Activated CD4-positive, CD25-positive, alpha-beta regulatory T cell treated with anti-CD3 and anti-CD28 coated beads, Interleukin-2, amount 50 U/mL, for 24 hours (primary cell): ENCODE measurements around the gene LGALS13.
"Not testable (repeated sequence)": the region's sequence is repeated elsewhere in the genome, so short reads cannot be mapped to it uniquely, and the experiment has no call there.

ENCODE experiments used
- ATAC-seq, 2 donors: fragments of 150-1000 bp; cut with Tn5 transposase; one replicate each; pipeline ENCODE4 v1.10.0; 2021; ENCODE audit warnings: mild to moderate bottlenecking in 1 of 2, moderate library complexity in 1 of 2

LGALS13 gene

DNA sequence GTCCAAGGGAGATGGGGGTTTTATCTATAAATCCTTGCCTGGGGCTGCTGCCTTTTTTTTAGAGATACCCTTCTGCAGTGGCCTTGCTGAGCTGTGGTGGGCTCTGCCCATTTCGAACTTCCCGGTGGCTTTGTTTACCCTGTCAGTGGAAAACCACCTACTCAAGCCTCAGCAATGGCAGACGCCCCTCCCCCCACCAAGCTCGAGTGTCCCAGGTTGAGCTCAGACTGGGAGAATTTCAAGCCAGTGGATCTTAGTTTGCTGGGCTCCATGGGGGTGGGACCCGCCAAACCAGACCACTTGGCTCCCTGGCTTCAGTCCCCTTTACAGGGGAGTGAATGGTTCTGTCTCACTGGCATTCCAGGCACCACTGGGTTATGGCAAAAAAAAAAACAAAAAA, 21.6 kb downstream of the LGALS13 start:
- ATAC-seq, result no peak

- ATAC-seq, result not testable (repeated sequence)
Observed at GRCh38 chr19:39627631-39628030, 25.3 kb downstream of the LGALS13 start.

DNA sequence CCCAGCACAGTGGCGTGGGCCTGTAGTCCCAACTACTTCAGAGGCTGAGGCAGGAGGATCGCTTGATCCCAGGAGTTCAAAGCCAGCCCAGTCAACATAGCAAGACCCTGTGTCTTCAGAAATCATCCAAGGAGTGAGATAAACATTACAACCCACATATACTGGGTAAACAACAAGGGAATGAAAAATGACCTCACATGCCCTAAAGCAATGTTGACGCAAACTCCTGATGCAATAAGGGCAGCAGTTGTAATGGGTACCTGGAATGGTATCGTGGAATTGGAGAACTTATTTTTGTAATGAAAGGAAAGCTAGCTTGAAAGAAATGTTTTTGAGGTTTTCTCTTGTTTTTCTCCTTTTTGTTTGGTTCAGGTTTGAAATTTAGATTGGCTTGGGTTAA, 28.9 kb downstream of the LGALS13 start:
- ATAC-seq, result no peak

DNA sequence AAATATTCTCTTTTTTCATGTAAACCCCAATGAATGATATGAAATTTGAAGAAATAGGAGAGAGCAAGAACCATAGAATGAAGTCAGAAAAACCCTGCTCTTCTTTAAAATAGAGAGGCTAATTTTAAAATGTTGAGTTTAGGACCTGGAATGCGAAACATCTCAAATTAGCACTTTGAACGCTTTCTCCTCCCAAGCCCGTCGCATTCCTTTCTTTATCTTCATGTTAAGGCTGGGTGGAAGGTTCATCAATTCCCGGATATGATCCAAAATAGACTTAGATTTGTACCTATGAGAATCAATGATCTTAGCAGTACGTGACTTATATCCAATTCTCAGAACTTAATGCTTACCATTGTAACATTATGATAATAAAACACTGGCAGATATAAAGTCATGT, 29.3 kb downstream of the LGALS13 start:
- no peak for ATAC-seq

GRCh38 chr19:39637891-39638290, 35.6 kb downstream of the LGALS13 start:
- no peak for ATAC-seq

DNA sequence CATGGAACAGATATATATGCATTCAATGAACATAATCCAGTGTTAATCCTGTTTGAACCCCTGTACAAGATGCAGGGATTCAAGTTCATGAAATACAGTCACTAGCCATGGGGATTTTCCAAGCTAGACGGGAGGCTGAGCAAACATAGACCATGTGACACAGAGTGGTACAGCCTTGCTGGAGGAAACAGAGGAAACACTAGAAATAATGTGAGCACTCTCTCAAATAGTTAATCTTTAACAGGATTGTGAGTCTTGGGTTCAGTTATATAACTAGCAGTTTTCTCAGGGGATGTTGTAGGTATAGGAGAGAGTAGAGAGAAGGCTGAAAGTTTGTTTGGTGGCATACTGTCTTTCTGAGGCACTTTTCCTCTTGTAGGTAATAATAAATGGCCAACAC, 39.4 kb downstream of the LGALS13 start:
- ATAC-seq, result no peak

DNA sequence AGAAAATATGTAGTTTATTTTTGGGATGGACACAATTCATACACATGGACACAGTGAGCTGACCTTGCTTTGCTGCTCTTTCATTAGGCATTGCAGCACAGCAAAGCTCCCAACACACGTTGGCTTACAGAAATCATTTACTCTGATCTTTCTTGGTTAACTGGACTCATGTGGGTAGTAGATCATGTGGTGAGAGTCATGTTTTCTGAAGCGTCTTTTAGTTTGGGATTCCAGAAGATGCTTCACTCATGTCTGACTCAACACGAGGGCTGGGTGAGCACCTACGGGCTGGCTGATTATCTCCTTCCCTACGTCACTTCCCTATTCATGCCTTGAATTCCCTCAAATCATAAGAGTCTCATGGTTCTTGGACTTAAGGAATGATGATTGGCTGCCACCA, 41.3 kb downstream of the LGALS13 start:
- ATAC-seq, result no peak

DNA sequence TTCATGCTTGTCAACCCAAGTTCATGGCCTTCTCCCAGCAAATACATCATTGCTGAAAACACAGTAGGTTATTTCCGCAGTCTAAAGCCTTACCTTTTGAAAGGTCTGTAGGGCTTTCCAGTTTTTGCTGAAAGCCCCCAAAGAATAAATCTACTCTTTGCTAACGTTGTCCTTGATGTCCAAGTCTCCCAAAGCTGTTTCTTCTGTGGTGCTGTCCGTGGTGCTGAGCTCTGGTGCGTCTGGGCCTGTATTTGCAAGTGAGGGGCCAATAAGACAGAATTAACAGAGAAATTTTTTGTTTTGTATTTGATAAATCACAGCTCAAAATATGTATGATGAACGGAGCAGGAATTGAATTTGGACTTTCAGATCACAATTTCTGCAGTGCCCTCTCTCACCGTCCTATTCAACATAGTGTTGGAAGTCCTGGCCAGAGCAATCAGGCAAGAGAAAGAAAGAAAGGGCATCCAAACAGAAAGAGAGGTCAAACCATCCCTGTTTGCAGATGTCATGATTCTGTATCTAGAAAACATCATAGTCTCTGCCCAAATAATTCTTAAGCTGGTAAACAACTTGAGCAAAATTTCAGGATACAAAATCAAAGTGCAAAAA, 43.6 kb downstream of the LGALS13 start:
- ATAC-seq, result no peak

DNA sequence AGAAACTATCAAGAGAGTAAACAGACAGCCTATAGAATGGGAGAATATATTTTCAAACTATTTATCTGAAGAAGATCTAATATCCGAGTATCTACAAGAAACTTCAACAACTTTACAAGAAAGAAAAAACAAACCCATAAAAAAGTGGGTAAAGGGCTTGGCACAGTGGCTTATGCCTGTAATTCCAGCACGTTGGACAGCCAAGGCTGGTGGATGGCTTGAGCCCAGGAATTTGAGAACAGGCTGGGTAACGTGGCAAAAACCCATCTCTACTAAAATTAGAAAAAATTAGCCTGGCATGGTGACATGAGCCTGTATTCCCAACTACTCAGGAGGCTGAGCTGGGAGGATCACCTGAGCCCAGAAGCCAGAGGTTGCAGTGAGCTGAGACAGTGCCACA, 45.6 kb downstream of the LGALS13 start:
- ATAC-seq, result no peak

DNA sequence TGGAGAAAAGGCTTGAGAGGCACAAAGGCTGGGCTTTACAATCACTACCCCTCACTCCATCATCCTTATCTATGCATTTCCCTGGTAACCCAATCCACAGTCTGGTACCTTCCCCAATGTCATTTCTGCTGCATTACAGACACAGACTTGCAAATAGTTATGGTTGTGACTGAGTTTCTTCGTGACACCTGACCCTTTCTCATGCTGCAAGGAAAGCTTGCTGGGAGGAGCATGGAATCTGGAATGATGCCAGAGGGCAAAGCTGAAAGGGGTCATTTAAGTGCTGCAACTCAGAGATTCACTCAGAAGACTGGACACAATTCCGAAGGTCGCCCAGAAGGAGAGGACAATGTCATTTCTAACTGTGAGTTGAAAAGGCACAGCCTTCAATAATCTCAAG, 53.3 kb downstream of the LGALS13 start, which contains the start of gene LGALS16:
TSS of gene LGALS16 (plus strand) at position 301 of the 400 bp plus-strand sequence. CDS start at position 350, 49 bp downstream.
- ATAC-seq, result no peak
